T-helper 2 cell (primary cell): Measurements from ENCODE around the gene TAT.
"Not testable (repeated sequence)": the region's sequence is repeated elsewhere in the genome, so short reads cannot be mapped to it uniquely, and the experiment has no call there.

ENCODE experiments used
- DNase-seq, 5 experiments: peaks; one replicate each; pipeline versions ENCODE4 v3.0.0 to v3.0.0-alpha.2; 2012 to 2022

The TAT gene

DNA sequence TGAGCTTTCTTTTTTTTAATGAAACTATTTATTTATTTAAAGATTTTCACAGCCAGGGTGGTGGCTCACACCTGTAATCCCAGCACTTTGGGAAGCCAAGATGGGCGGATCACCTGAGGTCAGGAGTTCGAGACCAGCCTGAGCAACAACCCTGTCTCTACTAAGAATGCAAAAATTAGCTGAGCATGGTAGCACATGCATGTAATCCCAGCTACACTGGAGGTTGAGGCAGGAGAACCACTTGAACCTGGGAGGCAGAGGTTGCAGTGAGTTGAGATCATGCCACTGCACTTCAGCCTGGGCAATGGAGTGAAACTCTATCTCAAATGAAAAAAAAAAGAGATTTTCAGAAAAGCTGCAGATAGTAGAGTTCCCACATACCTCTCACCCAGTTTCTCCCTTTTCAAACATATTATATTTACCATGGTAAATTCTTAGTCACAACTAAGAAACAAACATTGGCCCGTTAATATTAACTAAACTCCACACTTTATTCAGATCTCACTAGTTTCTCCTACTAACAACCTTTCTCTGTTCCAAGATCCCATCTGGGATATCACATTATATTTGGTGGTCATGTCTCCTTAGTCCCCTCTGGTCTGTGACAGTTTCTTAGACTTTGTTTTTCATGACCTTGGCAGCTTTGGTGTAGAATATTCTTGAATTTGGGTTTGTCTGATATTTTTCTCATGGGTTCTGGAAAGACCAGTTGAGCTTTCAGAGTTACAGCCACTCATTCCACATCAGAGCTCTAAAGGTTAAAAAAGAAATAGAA, 7.8 kb upstream of the TAT start:
- no peak for DNase-seq

DNA sequence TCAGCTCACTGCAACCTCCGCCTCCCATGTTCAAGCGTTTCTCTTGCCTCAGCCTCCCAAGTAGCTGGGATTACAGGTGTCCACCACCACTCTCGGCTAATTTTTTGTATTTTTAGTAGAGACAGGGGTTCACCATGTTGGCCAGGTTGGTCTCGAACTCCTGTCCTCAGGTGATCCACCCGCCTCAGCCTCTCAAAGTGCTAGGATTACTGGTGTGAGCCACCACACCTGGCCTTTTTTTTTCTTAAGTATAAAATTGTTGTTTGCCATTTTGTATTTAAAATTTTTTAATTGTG, 5.6 kb upstream of the TAT start:
- DNase-seq: not testable (repeated sequence)

- DNase-seq: no peak
These were observed 2.2 kb downstream of the TAT start for GRCh38 chr16:71574702-71575101.

DNA sequence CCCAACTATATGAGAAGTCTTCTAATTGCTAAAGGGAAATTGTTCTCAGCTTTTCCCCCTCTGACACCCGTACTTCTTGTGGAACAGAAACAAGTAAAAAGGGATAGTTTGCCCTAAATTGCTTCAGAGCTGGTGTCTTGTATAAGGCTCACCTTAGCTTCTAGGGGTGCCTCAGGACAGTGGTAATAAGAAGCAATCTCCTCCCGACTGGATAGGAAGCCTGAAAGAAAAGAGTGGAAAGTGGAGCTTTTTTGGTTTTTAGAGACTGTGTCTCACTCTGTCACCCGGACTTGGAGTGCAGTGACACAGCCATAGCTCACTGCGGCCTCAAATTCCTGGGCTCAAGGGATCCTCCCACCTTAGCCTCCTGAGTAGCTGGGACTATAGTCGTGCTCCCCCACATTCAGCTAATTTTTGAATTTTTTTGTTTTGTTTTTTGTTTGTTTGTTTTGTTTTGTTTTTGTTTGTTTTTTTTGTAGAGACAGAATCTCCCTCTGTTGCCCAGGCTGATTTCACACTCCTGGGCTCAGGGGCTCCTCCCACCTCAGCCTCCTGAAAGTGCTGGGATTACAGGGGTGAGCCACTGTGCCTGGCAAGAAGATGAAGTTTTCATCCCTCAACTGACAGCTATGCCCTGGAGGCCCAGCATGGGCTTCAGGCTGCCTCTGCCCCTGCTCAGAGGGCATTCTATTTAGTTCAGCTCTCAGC, 3.4 kb downstream of the TAT start:
- no peak for DNase-seq

DNA sequence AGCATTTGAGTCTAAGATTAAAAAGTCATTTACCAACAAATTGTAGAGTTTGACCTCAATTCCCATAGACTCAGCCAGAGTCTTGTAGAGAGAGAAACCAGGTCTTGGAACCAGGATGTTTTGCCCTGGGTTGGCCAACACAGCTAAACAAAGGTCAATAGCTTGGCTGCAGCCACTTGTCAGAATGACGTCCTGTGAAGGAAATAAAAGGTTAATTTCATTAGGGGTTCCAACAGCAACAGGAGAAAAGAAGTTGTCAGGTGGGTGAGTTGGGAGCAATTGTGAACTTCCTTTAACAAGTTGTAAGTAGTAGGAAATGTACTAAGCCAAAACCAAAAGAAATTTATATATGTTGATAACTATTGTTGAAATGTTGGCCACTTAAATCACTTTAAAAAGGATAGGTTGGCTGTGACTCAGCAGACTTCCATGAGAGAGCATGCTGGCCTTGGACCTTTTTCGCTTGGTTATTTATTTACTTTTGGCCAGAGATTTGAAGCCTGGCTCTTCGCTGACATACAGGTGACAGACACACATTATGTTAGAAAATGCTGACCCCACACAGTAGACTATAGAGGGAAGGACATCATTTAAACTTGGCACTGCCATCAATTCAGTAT, 4.3 kb downstream of the TAT start:
- no peak for DNase-seq

DNA sequence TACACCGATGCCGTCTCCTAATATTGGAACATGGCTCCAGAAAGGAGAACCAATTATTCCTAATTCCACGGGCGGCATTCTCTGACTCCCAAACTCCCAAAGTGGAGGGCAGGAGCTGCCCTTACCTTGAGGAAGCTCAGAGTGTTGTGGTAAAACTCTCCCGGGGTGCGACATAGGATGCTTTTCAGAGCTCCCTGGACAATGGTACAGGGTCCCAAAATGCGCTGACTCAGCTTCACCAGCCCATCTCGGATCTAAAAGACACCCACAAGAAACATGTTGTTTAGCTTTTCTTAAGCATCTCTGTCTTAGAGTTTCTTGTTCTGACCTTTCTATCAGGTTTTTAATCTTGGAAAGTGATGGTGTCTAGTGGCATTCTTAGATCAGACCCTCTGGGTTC, 6.7 kb downstream of the TAT start:
- DNase-seq: no peak

- DNase-seq: no peak
These were observed 7.3 kb downstream of the TAT start for GRCh38 chr16:71569621-71570020.

DNA sequence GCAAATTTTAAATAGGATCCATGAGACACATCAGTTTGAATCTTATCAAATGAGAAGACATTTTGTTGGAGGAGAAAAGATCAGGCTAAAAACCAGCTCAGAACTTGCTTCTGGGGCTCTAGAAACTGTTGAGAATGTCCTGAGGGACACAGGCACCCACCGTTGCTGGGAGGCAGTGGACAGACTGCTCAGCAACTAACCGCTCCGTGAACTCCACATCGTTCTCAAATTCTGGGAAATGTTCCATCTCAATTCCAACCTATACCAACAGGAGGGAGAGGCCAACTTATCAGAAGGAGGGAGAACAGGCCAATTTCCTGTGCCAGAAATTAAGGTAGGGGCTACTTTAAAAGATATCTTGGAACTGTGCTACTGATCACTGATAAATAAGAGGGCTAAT, 8.3 kb downstream of the TAT start:
- DNase-seq: no peak

DNA sequence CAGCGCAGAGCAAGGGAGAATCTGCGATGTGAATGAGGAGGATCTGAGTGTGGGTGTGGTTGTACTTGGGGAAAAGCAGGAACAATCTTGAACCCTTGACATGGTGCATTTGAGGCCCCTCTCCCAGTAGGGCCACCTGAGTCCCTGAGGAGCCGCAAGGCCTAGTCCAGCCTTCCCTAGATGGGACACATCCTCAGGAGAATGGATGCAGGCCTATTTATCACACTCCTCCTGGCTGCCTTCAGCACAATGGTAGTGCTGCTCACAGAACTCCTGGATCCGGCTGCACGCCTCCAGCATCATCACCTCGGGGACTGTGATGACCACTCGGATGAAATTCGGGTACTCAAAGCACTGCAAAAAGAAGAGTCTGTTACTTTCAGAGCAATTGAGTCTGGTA, 9.0 kb downstream of the TAT start:
- no peak for DNase-seq

GRCh38 chr16:71565812-71566700, 10.8 kb downstream of the TAT start:
- no peak for DNase-seq

GRCh38 chr16:71564335-71564967, 12.4 kb downstream of the TAT start:
- no peak for DNase-seq

DNA sequence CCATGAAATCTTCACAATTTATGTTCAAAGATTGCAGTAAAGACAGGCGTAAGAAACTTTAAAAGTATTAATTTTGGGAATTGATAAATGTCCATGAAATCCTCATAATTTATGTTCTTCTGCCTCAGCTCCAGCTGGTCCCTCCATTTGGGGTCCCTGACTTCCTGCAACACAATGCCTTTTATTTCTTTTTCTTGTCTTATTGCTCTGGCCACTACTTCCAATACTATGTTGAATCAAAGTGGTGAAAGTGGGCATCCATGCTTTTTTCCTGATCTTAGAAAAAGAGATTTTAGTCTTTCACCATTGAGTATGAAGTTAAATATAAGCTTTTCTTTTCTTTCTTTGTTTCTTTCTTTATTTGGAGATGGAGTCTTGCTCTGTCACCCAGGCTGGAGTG, 14.3 kb downstream of the TAT start:
- no peak for DNase-seq

DNA sequence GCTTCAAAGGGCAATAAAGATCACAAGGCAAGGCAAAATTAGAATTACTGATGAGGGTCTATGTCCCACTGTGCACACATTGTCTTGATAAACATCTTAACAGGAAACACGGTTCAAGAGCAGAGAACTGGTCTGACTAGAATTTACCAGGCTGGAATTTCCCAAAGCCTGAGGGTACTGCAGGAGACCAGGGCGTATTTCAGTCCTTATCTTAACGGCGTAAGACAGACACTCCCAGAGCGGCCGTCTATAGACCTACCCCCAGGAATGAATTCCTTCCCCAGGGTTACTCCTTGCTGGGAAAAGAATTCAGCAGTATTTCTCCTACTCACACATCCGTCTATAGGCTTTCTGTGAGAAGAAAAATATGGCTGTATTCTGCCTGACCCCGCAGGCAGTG, 15.0 kb downstream of the TAT start:
- DNase-seq: not testable (repeated sequence)

DNA sequence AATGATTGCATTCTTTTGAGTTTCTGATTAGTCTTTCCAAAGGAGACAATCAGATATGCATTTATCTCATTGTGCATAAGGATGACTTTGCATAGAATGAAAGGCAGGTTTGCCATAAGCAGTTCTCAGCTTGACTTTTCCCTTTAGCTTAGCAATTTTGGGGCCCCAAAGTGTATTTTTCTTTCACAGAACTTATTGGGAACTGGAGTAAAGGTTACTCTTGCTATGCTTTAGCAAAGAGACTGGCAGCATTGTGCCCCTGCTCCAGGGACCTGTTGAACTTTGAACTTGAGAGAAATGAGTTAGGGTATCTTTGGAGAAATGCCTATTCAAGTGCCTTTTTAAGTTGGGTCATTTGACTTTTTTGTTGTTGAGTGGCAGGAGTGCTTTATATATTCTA, 17.0 kb downstream of the TAT start:
- DNase-seq: no peak

DNA sequence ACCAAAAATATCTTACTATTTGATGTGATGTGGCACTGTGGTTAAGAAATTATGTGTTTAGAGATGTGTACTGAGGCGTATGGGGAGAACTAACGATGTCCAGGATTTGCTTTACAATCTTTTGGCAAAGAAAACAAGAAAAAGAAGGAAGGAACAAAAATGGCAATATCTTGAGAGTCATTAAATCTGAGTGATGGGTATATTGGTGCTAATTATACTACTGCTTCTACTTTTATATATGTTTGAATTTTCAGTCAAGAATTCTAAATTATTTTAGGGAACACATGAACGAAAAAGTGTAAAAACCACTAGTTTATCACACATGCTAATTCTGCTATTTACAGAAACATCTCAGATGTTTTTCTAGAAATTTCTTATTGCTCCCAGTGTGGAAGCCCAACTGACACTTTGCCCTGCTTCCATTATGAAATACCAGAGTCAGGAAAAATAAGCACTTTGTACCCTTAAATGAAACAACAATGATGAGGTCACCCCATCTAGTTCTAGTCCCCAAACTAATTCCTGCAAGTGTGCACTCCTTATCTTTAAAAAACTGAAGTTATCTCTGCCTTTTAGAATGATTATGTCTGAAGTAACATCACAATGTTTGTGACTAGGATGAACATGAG, 18.8 kb downstream of the TAT start:
- no peak for DNase-seq

GRCh38 chr16:71557299-71557698, 19.6 kb downstream of the TAT start:
- DNase-seq: no peak

- no peak for DNase-seq
These were observed 21.5 kb downstream of the TAT start for GRCh38 chr16:71555230-71555891.

- no peak for DNase-seq
These were observed 24.0 kb downstream of the TAT start for GRCh38 chr16:71552698-71553503.

GRCh38 chr16:71547168-71547567, 29.7 kb downstream of the TAT start:
- no peak for DNase-seq

GRCh38 chr16:71542377-71542776, 34.5 kb downstream of the TAT start:
- DNase-seq: peak; percentile 10 to 65 (median 30)

- peak in 1 of 5 experiments; percentile 48 for DNase-seq
These were observed 39.2 kb downstream of the TAT start for GRCh38 chr16:71537643-71538042.
